MM.1S (cell line): ENCODE measurements around the gene ZDHHC13.

Experiments
- DNase-seq: peaks from one replicate; pipeline ENCODE4 v3.0.0-alpha.2; 2015
- H2AFZ ChIP-seq: fragments of 300-600 bp; sonication (generic); 2 replicates; pipeline ENCODE4 v1.6.0; 2016; ENCODE audit warnings: antibody characterized with exemption, low read length
- H3F3A ChIP-seq: fragments of 300-600 bp; sonication (generic); 2 replicates; pipeline ENCODE4 v1.6.1; 2016; ENCODE audit warnings: mild to moderate bottlenecking, antibody characterized with exemption, low read length, moderate library complexity, mixed read lengths; ENCODE audit not compliant: insufficient read depth
- H3K27ac ChIP-seq: fragments of 300-600 bp; sonication (generic); 2 replicates; pipeline ENCODE4 v1.5.1; 2016; ENCODE audit warnings: mild to moderate bottlenecking, low read length
- H3K27me3 ChIP-seq: fragments of 300-600 bp; sonication (generic); replicated peaks from 2 replicates; pipeline ENCODE4 v1.6.0; 2016; ENCODE audit warnings: low read length; ENCODE audit not compliant: insufficient read depth
- H3K36me3 ChIP-seq: fragments of 300-600 bp; sonication (generic); replicated peaks from 2 replicates; pipeline ENCODE4 v1.6.1; 2016; ENCODE audit warnings: mild to moderate bottlenecking, low read length, mixed read lengths; ENCODE audit not compliant: insufficient read depth
- H3K4me1 ChIP-seq: fragments of 300-600 bp; sonication (generic); 2 replicates; pipeline ENCODE4 v1.6.1; 2016; ENCODE audit warnings: low read length, mixed read lengths
- H3K4me2 ChIP-seq: fragments of 300-600 bp; sonication (generic); 2 replicates; pipeline ENCODE4 v1.6.0; 2016; ENCODE audit warnings: low read depth, low read length
- H3K4me3 ChIP-seq: fragments of 300-600 bp; sonication (generic); 2 replicates; pipeline ENCODE4 v1.5.1; 2016; ENCODE audit warnings: low read length, mixed read lengths
- H3K79me2 ChIP-seq: fragments of 300-600 bp; sonication (generic); 2 replicates; pipeline ENCODE4 v1.6.1; 2016; ENCODE audit warnings: mixed run types, low read length, mixed read lengths
- H3K9ac ChIP-seq: fragments of 300-600 bp; sonication (generic); 2 replicates; pipeline ENCODE4 v1.6.1; 2016; ENCODE audit warnings: low read length, mixed read lengths
- H3K9me2 ChIP-seq: fragments of 300-600 bp; sonication (generic); replicated peaks from 2 replicates; pipeline ENCODE4 v1.6.1; 2016; ENCODE audit warnings: mild to moderate bottlenecking, low read length, mixed read lengths; ENCODE audit not compliant: insufficient read depth
- H3K9me3 ChIP-seq: fragments of 300-600 bp; sonication (generic); replicated peaks from 2 replicates; pipeline ENCODE4 v1.6.1; 2016; ENCODE audit warnings: mild to moderate bottlenecking, low read length, mixed read lengths; ENCODE audit not compliant: insufficient read depth
- H4K20me1 ChIP-seq: fragments of 300-600 bp; sonication (generic); 2 replicates; pipeline ENCODE4 v1.6.1; 2016; ENCODE audit warnings: mild to moderate bottlenecking, low read length, moderate library complexity, mixed read lengths; ENCODE audit not compliant: insufficient read depth
- CTCF ChIP-seq: fragments of 300-600 bp; sonication (generic); IDR thresholded peaks from 2 replicates; pipeline ENCODE4 v1.5.1; 2016; ENCODE audit warnings: antibody characterized with exemption, low read length, mixed read lengths
- EZH2 ChIP-seq: fragments of 300-600 bp; sonication (generic); optimal IDR thresholded peaks from 2 replicates; pipeline ENCODE3; 2017; ENCODE audit warnings: low read depth, mild to moderate bottlenecking, antibody characterized with exemption, low read length, mixed read lengths
- EZH2phosphoT487 ChIP-seq: fragments of 300-600 bp; sonication (generic); IDR thresholded peaks from 2 replicates; pipeline ENCODE4 v1.6.1; 2018; ENCODE audit warnings: antibody characterized with exemption, low read length

The ZDHHC13 gene

GRCh38 chr11:19094859-19095258 is 22.1 kb upstream of the ZDHHC13 start:
- no peak for DNase-seq
- Histone ChIP-seq H3K4me2 (no peak overlapping the region), H3K4me1 (no peaks in the 10 kb centered on the region), H4K20me1 (no peaks in the 10 kb centered on the region), H3K4me3 (no peak overlapping the region), H3K79me2 (no peaks in the 10 kb centered on the region), H3K9me3 (no peaks in the 10 kb centered on the region), H2AFZ (no peak overlapping the region), H3K9ac (no peak overlapping the region), H3K27me3 (no peaks in the 10 kb centered on the region), H3K27ac (no peak overlapping the region), H3F3A (no peaks in the 10 kb centered on the region), H3K36me3 (no peaks in the 10 kb centered on the region), H3K9me2 (no peaks in the 10 kb centered on the region)
- TF ChIP-seq EZH2 (no peak), CTCF (no peak), EZH2phosphoT487 (no peak)

GRCh38 chr11:19099093-19099492 is 17.9 kb upstream of the ZDHHC13 start:
- Histone ChIP-seq H3K4me2 (no peak overlapping the region), H3K4me1 (no peaks in the 10 kb centered on the region), H3K79me2 (no peaks in the 10 kb centered on the region), H3K9ac (no peak overlapping the region), H3K27me3 (no peaks in the 10 kb centered on the region), H3K36me3 (no peaks in the 10 kb centered on the region), H2AFZ (no peak overlapping the region), H4K20me1 (no peaks in the 10 kb centered on the region), H3K4me3 (no peak overlapping the region), H3F3A (no peaks in the 10 kb centered on the region), H3K9me3 (no peaks in the 10 kb centered on the region), H3K9me2 (no peaks in the 10 kb centered on the region), H3K27ac (no peak overlapping the region)
- DNase-seq, result no peak
- no peak for TF ChIP-seq EZH2
- no peak for TF ChIP-seq EZH2phosphoT487
- no peak for TF ChIP-seq CTCF

GRCh38 chr11:19100885-19101284 is 16.1 kb upstream of the ZDHHC13 start:
- H4K20me1 ChIP-seq, result no peaks in the 10 kb centered on the region
- no peak overlapping the region for H3K27ac ChIP-seq
- no peak overlapping the region for H3K4me2 ChIP-seq
- no peak for DNase-seq
- H3K79me2 ChIP-seq, result no peaks in the 10 kb centered on the region
- H3K9ac ChIP-seq, result no peak overlapping the region
- no peaks in the 10 kb centered on the region for H3K4me1 ChIP-seq
- TF ChIP-seq CTCF, result no peak
- TF ChIP-seq EZH2phosphoT487, result no peak
- no peak for TF ChIP-seq EZH2
- H2AFZ ChIP-seq, result no peak overlapping the region
- H3K9me3 ChIP-seq, result no peaks in the 10 kb centered on the region
- no peaks in the 10 kb centered on the region for H3K27me3 ChIP-seq
- H3K36me3 ChIP-seq, result no peaks in the 10 kb centered on the region
- no peaks in the 10 kb centered on the region for H3F3A ChIP-seq
- H3K4me3 ChIP-seq, result no peak overlapping the region
- no peaks in the 10 kb centered on the region for H3K9me2 ChIP-seq
